Uterus (tissue), 2 donors: ENCODE data around the gene TMEM30A.

Source experiments
- POLR2A ChIP-seq, 2 donors: fragments of 450-650 bp; IDR thresholded peaks; one replicate each; pipeline ENCODE4 v1.6.1; 2016; ENCODE audit warnings: antibody characterized with exemption in 2 of 2, mild to moderate bottlenecking in 1 of 2, moderate library complexity in 1 of 2
- TF ChIP-seq, protein P1 (sequence below), 4 experiments: fragments of 200-600 bp in 2 of 4; fragments of 450-650 bp in 2 of 4; sonication (generic) in 2 of 4; IDR thresholded peaks; one replicate each; pipeline ENCODE4 v1.5.1; 2016 to 2019; ENCODE audit warnings: antibody characterized with exemption in 4 of 4, mild to moderate bottlenecking in 2 of 4, moderate library complexity in 1 of 4

DNA sequence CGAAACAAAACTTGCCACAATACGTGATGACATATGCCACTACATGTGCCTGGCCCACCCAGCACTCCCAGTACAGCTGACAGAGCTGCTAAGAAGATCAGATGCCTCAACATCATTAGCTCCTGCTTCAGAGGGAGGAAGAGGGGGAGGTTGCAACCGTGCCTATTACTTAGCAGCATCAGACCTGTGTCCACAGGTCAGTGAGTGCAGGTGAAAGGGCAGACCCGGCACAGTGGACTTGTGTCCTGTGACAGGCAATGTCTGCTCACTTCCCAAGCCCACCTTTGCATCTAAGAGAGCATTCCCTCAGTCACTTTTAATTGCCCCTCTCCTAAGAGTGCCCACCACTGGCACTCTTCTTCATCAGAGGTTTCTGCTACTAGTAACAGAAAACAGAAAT, 69.3 kb downstream of the TMEM30A start:
- TF ChIP-seq, protein P1, sequence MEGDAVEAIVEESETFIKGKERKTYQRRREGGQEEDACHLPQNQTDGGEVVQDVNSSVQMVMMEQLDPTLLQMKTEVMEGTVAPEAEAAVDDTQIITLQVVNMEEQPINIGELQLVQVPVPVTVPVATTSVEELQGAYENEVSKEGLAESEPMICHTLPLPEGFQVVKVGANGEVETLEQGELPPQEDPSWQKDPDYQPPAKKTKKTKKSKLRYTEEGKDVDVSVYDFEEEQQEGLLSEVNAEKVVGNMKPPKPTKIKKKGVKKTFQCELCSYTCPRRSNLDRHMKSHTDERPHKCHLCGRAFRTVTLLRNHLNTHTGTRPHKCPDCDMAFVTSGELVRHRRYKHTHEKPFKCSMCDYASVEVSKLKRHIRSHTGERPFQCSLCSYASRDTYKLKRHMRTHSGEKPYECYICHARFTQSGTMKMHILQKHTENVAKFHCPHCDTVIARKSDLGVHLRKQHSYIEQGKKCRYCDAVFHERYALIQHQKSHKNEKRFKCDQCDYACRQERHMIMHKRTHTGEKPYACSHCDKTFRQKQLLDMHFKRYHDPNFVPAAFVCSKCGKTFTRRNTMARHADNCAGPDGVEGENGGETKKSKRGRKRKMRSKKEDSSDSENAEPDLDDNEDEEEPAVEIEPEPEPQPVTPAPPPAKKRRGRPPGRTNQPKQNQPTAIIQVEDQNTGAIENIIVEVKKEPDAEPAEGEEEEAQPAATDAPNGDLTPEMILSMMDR (IDR thresholded peaks at IDR 0.05) = no peak
- no peak for TF ChIP-seq POLR2A (IDR thresholded peaks at IDR 0.05)
